Measurements from ENCODE around the gene PHPT1.

Gene PHPT1

DNA sequence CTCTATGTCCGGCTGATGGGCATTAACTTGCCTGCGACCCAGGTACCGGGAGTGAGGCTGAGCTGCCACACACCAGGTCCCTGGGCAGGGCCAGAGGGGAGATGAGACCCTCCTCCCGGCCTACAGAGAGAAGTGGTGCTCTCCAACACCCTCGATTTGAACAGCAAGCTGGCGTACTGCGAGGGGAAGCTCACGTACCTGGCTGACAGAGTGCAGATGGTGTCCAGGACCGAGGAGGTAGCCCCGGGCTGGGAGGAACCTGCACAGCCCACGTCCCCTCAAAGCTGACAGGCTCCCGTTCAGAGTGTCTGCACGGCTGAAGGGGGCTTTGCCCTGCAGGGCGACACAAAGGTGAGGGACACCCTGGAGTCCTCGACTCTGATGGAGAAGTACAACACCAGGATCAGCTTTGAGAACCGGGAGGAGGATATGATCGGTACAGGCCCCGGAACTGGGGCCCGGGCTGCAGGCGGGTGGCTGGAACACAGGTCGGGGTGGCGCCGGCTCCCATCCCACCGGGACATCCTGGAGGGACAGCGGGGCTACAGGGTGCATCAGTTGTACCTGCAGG is 42.5 kb upstream of the PHPT1 start:
- TF ChIP-seq, protein P1, sequence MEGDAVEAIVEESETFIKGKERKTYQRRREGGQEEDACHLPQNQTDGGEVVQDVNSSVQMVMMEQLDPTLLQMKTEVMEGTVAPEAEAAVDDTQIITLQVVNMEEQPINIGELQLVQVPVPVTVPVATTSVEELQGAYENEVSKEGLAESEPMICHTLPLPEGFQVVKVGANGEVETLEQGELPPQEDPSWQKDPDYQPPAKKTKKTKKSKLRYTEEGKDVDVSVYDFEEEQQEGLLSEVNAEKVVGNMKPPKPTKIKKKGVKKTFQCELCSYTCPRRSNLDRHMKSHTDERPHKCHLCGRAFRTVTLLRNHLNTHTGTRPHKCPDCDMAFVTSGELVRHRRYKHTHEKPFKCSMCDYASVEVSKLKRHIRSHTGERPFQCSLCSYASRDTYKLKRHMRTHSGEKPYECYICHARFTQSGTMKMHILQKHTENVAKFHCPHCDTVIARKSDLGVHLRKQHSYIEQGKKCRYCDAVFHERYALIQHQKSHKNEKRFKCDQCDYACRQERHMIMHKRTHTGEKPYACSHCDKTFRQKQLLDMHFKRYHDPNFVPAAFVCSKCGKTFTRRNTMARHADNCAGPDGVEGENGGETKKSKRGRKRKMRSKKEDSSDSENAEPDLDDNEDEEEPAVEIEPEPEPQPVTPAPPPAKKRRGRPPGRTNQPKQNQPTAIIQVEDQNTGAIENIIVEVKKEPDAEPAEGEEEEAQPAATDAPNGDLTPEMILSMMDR (IDR thresholded peaks at IDR 0.05; ENCODE audit: poor library complexity, severe bottlenecking), result no peak
- Histone ChIP-seq H3K27me3 (ENCODE audit: insufficient read depth, poor library complexity, severe bottlenecking) (no peaks in the 10 kb centered on the region), H3K36me3 (ENCODE audit: low read depth) (peaks cover 26% of the 10 kb centered on the region), H3K4me3 (ENCODE audit: severe bottlenecking) (peak overlapping the region; percentile 100), H3K4me1 (ENCODE audit: insufficient read depth, poor library complexity, severe bottlenecking) (peaks cover 14% of the 10 kb centered on the region), H3K9me3 (ENCODE audit: severe bottlenecking) (no peaks in the 10 kb centered on the region), H3K27ac (ENCODE audit: poor library complexity, severe bottlenecking) (peak overlapping the region; percentile 67)
- DNase-seq (ENCODE audit: low spot score) (no peak), ATAC-seq (ENCODE audit: low read depth) (peak; percentile 11)

- Histone ChIP-seq H3K36me3 (ENCODE audit: low read depth) (peaks cover 33% of the 10 kb centered on the region), H3K4me1 (ENCODE audit: insufficient read depth, poor library complexity, severe bottlenecking) (peaks cover 14% of the 10 kb centered on the region)
Observed at GRCh38 chr9:136807281-136808074, 41.7 kb upstream of the PHPT1 start, which contains the start of gene RABL6. RABL6 (plus strand) TSS chr9:136807948; CDS start chr9:136808197, 249 bp downstream.

GRCh38 chr9:136808075-136808805 is 41.0 kb upstream of the PHPT1 start:
- Histone ChIP-seq H3K27me3 (ENCODE audit: insufficient read depth, poor library complexity, severe bottlenecking) (no peaks in the 10 kb centered on the region), H3K4me1 (ENCODE audit: insufficient read depth, poor library complexity, severe bottlenecking) (peaks cover 14% of the 10 kb centered on the region), H3K4me3 (ENCODE audit: severe bottlenecking) (peak overlapping the region; percentile 100), H3K36me3 (ENCODE audit: low read depth) (peaks cover 41% of the 10 kb centered on the region), H3K9me3 (ENCODE audit: severe bottlenecking) (no peaks in the 10 kb centered on the region), H3K27ac (ENCODE audit: poor library complexity, severe bottlenecking) (peak overlapping the region; percentile 67)
- ATAC-seq (ENCODE audit: low read depth) (peak; percentile 6; the same call in 2 of the 3 replicates), DNase-seq (ENCODE audit: low spot score) (peak; percentile 63)
- TF ChIP-seq, protein P1 (IDR thresholded peaks at IDR 0.05; ENCODE audit: poor library complexity, severe bottlenecking), result no peak

More at GRCh38 chr9:136807281-136808074, 41.7 kb upstream of the PHPT1 start, which contains the start of gene RABL6:
- peak within 1 kb of the TSS; percentile 100 for H3K4me3 ChIP-seq (ENCODE audit: severe bottlenecking)
- ATAC-seq (ENCODE audit: low read depth) (peak; percentile 66), DNase-seq (ENCODE audit: low spot score) (peak; percentile 61)
- TF ChIP-seq, protein P1 (IDR thresholded peaks at IDR 0.05; ENCODE audit: poor library complexity, severe bottlenecking), result no peak
- no peaks in the 10 kb centered on the region for H3K27me3 ChIP-seq (ENCODE audit: insufficient read depth, poor library complexity, severe bottlenecking)
- peak within 1 kb of the TSS; percentile 67 for H3K27ac ChIP-seq (ENCODE audit: poor library complexity, severe bottlenecking)
- H3K9me3 ChIP-seq (ENCODE audit: severe bottlenecking), result no peaks in the 10 kb centered on the region

GRCh38 chr9:136808806-136809158 is 40.4 kb upstream of the PHPT1 start:
- ATAC-seq (ENCODE audit: low read depth), result no peak
- Histone ChIP-seq H3K4me3 (ENCODE audit: severe bottlenecking) (peak overlapping the region; percentile 100), H3K4me1 (ENCODE audit: insufficient read depth, poor library complexity, severe bottlenecking) (peaks cover 14% of the 10 kb centered on the region), H3K27me3 (ENCODE audit: insufficient read depth, poor library complexity, severe bottlenecking) (no peaks in the 10 kb centered on the region), H3K36me3 (ENCODE audit: low read depth) (peaks cover 41% of the 10 kb centered on the region), H3K27ac (ENCODE audit: poor library complexity, severe bottlenecking) (peak overlapping the region; percentile 67), H3K9me3 (ENCODE audit: severe bottlenecking) (no peaks in the 10 kb centered on the region)
- TF ChIP-seq, protein P1 (IDR thresholded peaks at IDR 0.05; ENCODE audit: poor library complexity, severe bottlenecking), result no peak
- no peak for DNase-seq (ENCODE audit: low spot score)
